ENCODE data around the gene GRB7. TPM values are rescaled to one million over a fixed set of nuclear protein-coding genes. Genes with fewer than 3 reads are reported as not detected.

Gene GRB7
- total RNA-seq, 2 donors from 2014 or later = 22.4 to 40.9 TPM

DNA sequence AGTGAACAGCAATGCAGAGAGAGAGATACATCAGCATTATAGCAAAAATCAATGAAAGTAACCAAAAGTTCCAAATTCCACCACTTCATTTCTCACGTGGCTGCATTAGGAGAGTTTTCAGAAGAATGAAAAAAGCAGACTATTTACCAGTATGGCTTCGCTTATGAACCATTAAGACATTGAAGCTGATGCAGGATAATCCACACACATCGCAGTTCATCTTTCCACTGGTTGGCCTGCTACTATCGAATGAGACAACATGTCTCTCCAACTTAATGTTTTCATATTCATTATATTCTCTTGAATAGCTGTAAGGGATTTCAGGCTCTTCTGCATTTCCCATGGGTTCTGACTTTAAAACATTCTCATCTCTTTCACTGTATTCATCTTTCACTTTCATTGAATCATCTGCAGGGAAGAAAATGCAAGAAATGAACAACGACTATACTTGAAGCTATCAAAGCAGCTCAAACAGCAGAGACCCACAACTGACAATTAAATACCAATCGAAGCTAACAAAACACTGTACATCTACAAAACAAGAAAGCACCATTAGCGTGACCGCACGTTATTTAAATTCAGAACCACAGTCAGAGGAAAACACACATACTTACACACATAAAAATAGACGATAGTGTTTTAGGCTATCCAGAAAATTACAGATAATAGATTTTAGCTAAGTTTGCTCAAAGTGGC lies 54.9 kb downstream of the GRB7 start:
- Histone ChIP-seq H3K9ac (ENCODE audit: low read depth in 2 of 2, low read length in 2 of 2) (no peak overlapping the region), H3K27me3 (no peaks in the 10 kb centered on the region), H3K4me1 (no peaks in the 10 kb centered on the region), H3K9me3 (no peaks in the 10 kb centered on the region), H3K36me3 (no peaks in the 10 kb centered on the region), H3K4me3 (no peak overlapping the region), H3K27ac (no peak overlapping the region)
- intact Hi-C loops (cut with DNase I) = no loop called here
- no peak for DNase-seq
- no peak for TF ChIP-seq CTCF (IDR thresholded peaks at IDR 0.05)

- Histone ChIP-seq H3K9me3 (no peaks in the 10 kb centered on the region), H3K9ac (ENCODE audit: low read depth in 2 of 2, low read length in 2 of 2) (no peak overlapping the region), H3K4me1 (no peaks in the 10 kb centered on the region), H3K27me3 (no peaks in the 10 kb centered on the region), H3K27ac (no peak overlapping the region), H3K36me3 (no peaks in the 10 kb centered on the region), H3K4me3 (no peak overlapping the region)
- TF ChIP-seq CTCF (IDR thresholded peaks at IDR 0.05) = no peak
- no peak for DNase-seq
- intact Hi-C loops (cut with DNase I) = no loop called here
Observed at GRCh38 chr17:39793301-39793872, 55.6 kb downstream of the GRB7 start.

DNA sequence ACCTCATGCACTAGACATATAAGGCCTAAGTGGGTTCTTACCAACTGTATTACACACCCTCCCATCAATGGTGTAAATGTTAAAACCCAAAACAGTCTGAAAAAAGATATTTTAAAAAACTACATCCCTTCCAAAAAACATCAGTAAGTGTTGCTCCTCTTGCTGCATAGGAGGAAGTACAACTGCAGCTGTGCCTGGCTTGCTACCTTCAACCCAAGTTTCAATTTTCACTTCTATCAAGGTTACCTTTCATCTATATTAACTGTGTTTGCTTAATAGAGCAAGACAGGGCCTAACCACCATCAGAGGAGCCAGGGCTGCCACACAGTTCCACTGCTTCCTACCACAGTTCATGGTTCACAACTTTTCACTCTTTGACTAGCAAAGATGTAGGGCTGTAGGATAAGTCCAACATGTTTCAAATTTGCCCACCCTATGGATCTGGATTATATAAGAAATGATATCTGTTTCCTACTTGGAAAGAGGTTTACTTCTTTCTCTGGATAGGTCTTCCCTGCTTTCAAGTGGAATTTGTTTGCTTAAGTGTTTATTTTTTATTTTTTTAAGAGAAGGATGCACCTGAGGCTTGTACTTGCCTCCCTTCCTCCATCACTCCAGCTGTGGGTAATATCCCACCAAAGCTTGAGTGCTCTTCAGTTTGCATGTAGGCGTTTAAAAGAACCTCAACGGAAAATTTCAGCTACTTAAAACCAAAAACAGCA lies 56.7 kb downstream of the GRB7 start:
- Histone ChIP-seq H3K9me3 (no peaks in the 10 kb centered on the region), H3K4me3 (no peak overlapping the region), H3K4me1 (no peaks in the 10 kb centered on the region), H3K36me3 (no peaks in the 10 kb centered on the region), H3K27ac (peak overlapping the region; percentile 20), H3K27me3 (no peaks in the 10 kb centered on the region), H3K9ac (ENCODE audit: low read depth in 2 of 2, low read length in 2 of 2) (peak overlapping the region in 1 of 2 donors; percentile 8)
- intact Hi-C loops (cut with DNase I) = no loop called here
- DNase-seq = no peak
- TF ChIP-seq CTCF (IDR thresholded peaks at IDR 0.05) = no peak

Small RNA genes within 50 kb of the gene (microRNA-seq; reads per million reads assigned to microRNA genes)
- 2.8 reads per million for gene MIR4728

Other genes starting within 250 kb of the GRB7 start
- not detected for gene NEUROD2, start 130.0 kb upstream of the GRB7 start, total RNA-seq
- gene PPP1R1B, start 111.0 kb upstream of the GRB7 start, total RNA-seq = 100 to 1,000 TPM; 331 to 350 TPM
- 10 to 100 TPM; 30.0 to 41.3 TPM for gene STARD3, start 100.8 kb upstream of the GRB7 start, total RNA-seq
- 1 to 10 TPM in 1 of 2 donors, under 1 TPM in 1; 0.49 to 1.2 TPM for gene TCAP, start 72.6 kb upstream of the GRB7 start, total RNA-seq
- under 1 TPM in 1 of 2 donors, not detected in 1; 0.47 TPM for gene PNMT, start 69.5 kb upstream of the GRB7 start, total RNA-seq
- 10 to 100 TPM; 37.3 to 42.0 TPM for gene PGAP3, start 49.9 kb upstream of the GRB7 start, total RNA-seq
- gene ERBB2, start 37.9 kb upstream of the GRB7 start, total RNA-seq = 100 to 1,000 TPM; 153 to 174 TPM
- gene MIEN1, start 7.4 kb upstream of the GRB7 start, total RNA-seq = 100 to 1,000 TPM in 1 of 2 donors, 10 to 100 TPM in 1; 74.1 to 103 TPM
- gene IKZF3, start 126.4 kb downstream of the GRB7 start, total RNA-seq = 1 to 10 TPM; 1.8 to 2.0 TPM
- not detected for gene ZPBP2, start 130.3 kb downstream of the GRB7 start, total RNA-seq
- 10 to 100 TPM; 68.2 to 79.7 TPM for gene GSDMB, start 180.7 kb downstream of the GRB7 start, total RNA-seq
- 10 to 100 TPM; 57.2 to 69.3 TPM for gene ORMDL3, start 189.7 kb downstream of the GRB7 start, total RNA-seq
- gene LRRC3C, start 189.8 kb downstream of the GRB7 start, total RNA-seq = not detected
- under 1 TPM; 0.17 to 0.90 TPM for gene GSDMA, start 225.1 kb downstream of the GRB7 start, total RNA-seq
- 100 to 1,000 TPM; 106 to 152 TPM for gene PSMD3, start 242.9 kb downstream of the GRB7 start, total RNA-seq

Data from colonic mucosa (tissue), 4 donors.